ENCODE results near the gene ATP9B.

ATP9B gene

DNA sequence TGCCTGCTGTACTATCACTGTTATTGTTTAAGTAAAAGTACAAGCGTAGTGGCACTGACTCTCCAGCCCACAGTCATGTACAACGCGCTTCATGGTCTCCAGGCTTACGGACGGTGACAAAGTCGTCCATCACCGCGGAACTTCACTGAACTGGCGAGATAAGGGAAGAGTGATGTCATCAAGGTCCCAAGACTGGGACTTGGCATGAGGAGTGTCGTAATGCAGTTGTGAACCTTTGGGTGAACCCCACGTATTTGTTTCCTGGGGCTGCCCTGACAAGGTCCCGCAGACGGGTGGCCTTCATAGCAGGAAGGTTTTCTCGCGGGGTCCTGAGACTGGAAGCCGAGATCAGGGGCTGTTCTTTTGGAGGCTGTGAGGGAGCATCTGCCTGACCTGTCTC, 343.8 kb downstream of the ATP9B start:
- DNase-seq (ENCODE audit: low read depth), result no peak

DNA sequence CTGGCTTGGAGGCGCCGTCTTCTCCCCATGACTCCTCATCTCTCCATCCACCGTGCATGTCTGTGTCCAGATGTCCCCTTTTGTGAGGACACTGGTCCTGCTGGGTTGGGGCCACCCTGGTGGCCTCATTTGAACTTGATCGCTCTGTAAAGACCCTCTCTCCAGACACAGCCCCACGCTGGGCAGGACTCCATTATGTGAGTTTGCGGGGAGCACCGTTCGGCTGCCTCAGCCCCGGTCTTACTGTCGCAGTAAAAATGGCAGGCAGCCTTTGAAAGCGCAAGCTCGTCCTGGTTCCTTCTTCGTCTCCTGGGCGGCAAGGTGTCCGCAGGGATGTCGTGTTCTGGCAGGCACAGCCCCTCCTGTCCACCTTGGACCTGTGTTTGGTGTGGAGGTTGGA, 344.2 kb downstream of the ATP9B start:
- no peak for DNase-seq (ENCODE audit: low read depth)

DNA sequence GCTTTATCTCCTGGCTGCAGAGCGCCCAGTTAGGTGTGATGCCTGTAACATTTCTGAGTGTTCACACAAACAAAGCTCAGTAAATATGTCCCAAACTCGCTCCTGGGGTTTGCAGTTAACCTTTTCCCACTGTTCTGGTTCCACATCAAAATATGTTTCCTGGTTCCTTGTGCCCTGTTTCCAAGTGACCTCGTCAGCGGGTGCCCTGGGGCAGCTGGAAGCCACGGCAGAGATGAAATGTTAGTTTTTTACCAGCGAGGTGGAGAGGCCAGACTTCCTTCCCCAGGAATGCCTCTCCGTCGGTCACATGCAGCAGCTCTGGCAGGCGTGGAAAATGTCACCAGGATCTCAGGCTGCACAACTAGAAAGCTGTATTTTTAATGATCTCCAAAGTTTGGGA, 344.7 kb downstream of the ATP9B start:
- DNase-seq (ENCODE audit: low read depth), result no peak

DNA sequence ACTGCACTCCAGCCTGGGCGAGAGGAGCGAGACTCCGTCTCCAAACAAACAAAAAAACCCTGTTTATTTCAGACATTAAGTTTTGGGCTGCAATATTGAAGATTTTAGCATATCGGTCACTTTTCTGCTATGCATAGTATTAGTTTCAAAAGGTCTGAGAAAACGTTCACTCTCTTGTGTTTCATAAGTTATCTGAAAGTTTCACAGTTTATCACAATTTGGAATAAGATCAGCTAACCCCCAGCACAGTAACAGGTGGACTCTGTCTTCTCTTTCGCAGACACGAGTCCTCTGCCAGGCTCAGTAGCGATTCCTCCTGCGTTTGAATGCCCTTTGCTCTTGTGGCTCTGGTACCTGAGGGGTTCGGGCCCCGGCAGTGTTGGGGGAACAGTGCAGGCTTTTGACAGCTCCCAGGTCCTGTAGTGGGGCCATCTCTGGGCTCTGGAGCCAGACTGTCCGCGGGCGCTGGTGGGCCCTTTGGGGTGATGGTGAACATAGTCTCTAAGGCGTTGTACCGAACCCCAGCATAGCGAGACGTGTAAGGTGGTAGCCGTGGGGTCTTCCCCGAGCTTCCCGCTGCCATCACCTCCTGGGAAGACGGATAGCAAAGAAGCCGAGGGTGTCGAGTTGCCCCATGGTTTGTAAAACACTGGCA, 347.0 kb downstream of the ATP9B start:
- no peak for DNase-seq (ENCODE audit: low read depth)

DNA sequence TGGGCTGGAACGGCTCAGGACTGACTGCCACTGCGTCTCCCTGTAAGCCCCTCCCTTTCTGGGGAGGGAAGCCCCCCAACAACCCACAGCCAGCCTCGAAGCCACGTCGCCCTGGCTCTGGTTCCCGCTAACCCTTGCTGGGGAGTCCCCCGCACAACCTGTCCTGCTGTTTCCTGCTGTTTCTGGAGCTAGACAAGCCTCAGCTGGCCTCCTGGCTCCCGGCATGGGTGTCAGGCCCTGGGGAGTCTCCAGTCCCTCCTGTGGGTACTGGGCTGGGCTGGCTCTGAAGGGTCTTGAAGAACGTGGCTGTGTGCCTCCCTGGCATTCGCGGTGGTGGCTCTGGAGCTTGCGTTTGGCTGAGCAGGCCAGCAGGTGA, 347.5 kb downstream of the ATP9B start:
- DNase-seq (ENCODE audit: low read depth), result no peak

DNA sequence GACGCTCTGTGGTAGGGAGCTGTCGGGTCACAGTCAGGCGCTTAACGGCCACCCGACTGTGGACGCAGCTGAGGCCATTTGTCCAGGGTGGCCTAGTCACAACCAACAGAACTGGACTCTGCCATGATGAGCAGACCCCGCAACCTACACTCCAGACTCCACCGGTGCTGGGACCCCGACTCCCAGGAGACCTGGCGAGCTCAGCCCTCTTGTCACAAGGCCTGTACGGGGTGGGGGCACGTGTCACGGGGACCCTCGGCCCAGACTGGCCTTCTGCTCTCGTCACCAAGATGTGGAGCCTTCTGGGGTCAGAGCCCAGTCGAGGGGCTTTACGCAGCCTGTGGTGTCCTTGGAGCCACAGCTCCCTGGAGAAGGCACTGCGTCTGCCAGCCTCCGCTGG, 349.0 kb downstream of the ATP9B start:
- no peak for DNase-seq (ENCODE audit: low read depth)

DNA sequence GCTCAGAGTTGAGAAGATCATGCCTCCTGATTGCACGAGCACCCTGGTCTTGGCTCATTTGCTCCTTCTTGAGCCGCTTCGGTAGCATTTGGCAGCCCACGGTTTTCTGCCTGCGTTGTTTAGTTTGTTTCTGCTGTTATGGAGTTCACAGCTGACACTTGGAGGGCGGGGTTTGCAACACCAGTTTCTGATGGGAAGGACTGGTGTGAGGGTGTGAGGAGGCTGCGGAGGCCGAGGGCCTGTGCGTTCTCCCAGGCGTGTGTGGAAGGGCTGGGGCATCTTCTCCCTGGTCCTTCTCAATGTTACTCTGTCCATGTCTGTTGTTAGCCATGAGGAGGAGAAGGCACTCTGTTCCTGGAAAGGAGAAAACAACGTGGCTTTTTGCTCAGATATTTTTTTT, 349.4 kb downstream of the ATP9B start:
- no peak for DNase-seq (ENCODE audit: low read depth)

DNA sequence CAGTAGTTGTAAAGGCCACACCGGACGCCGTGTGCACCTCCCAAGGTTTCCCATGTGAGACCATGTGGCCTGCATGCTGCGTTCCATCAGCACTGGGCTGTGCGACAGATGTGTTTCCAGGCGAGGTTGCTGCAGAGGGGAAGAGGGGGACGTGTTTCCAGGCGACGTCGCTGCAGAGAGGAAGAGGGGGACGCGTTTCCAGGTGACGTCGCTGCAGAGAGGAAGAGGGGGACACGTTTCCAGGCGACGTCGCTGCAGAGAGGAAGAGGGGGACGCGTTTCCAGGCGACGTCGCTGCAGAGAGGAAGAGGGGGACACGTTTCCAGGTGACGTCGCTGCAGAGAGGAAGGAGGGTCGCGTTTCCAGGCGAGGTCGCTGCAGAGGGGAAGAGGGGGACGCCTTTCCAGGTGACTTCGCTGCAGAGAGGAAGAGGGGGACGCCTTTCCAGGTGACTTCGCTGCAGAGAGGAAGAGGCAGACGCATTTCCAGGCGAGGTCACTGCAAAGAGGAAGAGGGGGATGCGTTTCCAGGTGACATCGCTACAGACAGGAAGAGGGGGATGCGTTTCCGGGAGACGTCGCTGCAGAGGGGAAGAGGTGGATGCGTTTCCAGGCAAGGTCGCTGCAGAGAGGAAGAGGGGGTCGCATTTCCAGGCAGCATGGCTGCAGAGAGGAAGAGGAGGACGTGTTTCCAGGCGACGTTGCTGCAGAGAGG, 351.0 kb downstream of the ATP9B start:
- DNase-seq (ENCODE audit: low read depth), result no peak

DNA sequence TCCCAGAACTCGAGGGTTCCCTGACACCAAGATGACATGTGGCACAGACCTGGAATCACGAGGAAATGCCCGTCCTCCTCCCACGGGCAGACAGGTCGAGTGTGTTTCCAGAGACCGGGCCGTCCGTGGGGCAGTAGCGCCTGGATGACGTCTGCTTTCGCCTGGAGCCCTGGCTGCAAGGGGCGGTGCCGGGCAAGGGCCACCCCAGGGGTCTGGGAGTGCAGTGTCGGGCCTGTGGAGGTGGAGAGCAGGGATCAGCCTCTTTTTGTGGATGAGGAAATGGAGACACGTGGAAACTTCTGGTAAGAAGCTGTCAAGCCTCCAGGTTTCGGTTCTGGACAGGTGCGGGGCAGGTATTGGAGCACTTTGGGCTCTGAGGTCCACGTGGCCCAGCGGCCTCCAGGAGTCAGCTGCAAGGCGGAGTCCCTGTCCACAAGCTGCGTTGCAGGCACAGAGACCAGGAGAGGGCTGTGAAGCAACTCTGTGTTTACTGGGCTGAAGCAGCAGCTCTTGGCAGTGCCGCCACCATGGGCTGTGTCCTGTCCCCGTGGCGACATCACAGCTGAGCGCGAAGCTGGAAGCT, 352.2 kb downstream of the ATP9B start:
- DNase-seq (ENCODE audit: low read depth), result no peak

DNA sequence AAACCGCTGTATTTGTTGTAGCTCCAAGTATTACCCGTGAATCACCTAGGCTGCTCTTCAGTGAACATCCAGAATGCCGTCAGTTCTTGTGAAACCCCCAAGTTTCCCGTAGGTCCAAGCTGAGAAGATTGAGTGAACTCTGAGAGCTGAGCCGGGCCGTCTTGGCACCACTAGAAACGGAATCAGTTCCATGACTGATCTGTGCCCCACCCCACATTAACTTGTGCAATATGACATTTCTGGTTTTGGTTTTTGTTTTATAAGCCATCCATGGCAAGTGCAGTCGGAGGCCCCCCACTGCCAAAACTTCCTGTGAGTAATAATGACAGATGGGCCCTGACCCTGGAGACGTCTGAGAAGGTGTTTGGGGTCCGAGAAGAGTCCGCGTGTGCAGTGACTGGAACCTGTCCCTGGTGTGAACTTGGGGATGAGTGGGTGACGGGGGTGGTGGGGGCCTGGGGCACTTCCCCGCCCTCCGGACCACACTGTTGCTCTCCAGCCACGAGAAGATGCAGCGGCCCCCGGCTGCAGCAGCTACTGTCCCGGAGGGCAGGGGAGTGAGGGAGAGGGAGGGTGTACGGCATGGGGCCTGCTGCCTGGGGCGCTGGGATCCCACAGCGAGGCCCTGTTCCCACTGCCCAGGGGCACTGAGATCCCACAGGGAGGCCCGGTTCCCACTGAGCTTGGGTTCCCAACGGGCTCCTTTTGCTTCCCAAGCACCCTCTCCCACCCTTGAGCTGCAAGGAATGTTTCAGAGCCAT, 353.0 kb downstream of the ATP9B start:
- no peak for DNase-seq (ENCODE audit: low read depth)

DNA sequence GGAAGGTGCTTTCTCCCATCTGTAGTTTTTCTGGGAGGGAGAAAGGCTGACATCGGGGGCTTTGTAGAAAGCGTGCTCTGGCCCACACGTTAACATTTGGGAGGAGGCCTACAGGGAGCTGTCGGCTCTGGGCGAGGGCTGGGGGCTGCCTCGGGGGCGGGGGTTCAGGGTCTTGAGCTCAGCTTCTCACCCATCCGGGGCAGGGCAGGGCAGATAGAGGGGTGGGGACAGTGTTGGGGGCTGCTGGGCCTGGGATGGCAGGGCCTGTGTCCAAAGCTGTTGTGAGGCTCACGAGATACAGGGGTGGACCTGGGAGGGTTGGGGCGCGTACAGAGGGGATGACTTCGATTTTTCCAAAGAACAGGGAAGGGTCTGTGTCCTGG, 353.6 kb downstream of the ATP9B start:
- no peak for DNase-seq (ENCODE audit: low read depth)

DNA sequence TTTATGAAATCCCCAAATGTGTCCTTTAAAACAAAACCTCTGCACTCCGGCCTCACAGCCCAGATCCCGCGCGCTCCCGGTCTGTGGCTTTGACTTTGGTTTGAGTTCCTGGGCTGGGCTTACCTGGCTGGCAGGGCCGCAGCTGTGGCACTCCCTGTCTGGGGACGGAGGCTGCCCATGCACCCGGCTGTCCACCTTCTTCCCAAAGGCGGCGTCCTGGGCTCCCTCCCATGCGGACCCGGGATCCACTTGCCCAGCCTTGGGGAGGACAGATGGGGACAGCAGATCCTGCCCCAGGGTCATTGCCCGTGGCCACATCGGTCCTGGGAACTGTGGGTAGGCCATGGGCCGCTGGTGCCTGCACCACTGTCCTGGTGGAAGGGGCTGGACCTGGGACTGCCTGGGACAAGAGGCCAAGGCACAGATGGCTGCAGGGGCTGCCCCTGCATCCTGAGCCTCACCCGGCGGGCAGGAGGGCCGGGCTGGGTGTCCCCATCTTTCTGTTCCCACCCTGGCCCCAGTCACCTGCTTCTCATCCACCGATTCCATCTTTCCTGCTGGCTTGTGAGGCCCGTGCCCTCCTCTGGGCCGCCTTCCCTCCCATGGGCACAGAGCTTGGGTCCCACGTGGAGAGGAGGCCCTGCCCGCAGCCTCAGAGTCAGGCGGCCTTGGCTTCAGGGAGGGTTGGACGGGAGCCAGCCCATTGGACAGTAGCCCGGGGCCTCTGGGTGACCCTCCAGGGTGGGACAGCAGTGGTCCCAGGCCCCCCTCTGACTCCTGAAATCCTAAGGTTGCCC, 354.2 kb downstream of the ATP9B start:
- DNase-seq (ENCODE audit: low read depth), result no peak

DNA sequence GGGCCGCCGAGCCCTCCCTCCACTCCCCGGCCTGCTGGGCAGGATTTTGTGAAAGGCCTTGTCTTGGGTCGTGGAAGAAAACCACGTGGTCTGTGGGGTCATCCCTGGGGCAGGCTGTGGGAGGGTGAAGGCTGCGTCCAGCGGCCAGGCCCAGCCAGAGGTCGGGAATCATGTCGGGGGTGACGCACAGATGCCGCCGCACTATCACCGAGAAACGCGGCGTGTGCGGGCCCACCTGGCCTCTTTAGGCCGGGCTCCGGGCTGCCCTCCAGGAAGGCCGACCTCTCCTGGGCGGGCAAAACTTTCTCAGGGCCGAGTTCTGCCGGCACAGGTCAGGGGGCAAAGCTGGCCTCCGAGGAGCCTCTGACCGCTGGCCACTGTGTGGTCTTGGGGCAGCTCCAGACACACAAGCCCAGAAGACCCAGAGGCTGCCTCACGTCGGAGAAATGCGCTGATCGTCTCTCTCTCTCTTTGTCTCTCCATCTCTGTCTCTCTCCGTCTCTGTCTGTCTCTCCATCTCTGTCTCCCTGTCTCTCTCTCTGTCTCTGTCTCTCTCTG, 354.9 kb downstream of the ATP9B start:
- no peak for DNase-seq (ENCODE audit: low read depth)

DNA sequence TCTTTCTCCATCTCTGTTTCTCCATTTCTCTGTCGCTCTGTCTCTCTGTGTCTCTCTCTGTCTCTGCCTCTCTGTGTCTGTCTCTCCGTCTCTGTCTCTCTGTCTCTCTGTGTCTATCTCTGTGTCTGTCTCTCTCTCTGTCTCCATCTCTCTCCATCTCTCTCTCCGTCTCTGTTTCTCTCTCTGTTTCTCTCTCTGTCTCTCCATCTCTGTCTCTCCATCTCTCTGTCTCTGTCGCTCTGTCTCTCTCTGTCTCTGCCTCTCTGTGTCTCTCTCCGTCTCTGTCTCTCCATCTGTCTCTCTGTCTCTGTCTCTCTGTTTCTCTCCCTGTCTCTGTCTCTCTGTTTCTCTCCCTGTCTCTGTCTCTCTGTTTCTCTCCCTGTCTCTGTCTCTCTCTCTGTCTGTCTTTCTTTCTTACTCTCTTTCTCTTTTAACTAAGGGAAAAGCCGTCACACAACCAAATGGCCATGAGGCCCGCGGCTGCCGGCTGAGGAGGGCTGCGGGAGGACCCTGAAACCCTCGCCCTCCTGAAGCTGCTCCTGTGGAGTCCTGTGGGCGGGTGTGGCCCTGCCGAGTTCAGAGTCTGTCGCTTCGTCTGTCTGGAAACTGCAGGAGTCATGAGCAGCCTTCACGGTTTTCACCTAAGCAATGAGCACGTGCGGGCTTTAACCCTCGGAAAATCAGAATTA, 355.8 kb downstream of the ATP9B start:
- DNase-seq (ENCODE audit: low read depth), result no peak

DNA sequence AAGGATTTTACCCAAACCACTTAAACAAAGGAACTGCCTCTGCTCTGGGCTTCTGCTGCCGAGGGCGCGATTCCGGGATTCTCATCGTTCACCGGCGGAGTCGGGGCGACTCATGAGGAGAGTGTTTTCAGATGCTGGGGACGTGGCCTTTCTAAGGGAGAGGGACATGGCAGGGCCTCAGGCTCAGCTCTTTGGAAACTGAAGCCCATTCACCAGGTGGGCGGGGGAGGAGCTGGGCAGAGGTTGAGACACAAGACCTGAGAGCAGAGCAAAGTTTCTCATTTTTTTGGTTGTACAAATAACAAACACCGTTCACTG, 356.3 kb downstream of the ATP9B start:
- no peak for DNase-seq (ENCODE audit: low read depth)

DNA sequence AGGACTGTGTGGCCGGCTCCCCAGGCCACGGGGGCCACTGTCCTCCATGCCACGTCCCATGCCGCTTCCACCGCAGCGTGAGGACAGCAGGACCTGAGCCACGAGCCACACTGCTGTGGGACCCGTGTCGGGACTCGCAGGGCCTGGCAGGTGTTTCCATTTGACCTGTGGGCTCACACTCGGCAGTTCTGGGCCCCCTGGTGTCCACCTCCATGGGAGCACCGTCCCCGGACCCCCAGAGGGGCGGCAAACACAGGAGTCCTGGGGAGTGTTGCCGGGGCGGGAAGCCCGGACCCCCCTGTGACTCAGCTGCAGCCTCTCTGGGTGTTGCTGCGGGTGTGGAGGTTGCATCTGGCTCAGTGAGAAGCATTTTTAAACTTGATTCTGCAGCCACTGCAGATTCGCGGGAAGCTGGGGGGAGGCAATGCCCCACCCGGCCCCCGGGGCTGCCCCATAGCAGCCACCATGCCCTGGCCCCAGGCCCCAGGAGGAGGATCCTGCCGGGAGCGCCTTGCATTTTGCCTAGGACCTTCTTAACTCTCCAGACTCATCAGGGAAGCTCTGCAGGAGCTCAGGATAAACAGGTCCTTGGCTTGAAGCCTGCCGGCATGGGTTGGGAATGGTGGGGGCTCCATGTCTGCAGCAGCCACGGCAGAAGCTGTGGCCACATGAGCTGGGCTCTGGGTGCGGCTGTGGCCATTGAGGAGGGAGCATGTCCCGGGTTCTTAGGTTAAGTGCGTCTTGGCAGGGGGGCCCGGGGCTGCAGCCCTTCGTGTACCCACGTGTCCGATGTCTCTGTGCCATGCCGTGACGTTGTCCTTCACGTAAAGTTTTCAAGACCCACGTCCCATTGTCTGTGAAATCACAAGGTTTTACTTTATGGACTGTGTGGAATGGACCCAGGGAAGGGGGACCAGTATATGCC, 357.4 kb downstream of the ATP9B start:
- no peak for DNase-seq (ENCODE audit: low read depth)

DNA sequence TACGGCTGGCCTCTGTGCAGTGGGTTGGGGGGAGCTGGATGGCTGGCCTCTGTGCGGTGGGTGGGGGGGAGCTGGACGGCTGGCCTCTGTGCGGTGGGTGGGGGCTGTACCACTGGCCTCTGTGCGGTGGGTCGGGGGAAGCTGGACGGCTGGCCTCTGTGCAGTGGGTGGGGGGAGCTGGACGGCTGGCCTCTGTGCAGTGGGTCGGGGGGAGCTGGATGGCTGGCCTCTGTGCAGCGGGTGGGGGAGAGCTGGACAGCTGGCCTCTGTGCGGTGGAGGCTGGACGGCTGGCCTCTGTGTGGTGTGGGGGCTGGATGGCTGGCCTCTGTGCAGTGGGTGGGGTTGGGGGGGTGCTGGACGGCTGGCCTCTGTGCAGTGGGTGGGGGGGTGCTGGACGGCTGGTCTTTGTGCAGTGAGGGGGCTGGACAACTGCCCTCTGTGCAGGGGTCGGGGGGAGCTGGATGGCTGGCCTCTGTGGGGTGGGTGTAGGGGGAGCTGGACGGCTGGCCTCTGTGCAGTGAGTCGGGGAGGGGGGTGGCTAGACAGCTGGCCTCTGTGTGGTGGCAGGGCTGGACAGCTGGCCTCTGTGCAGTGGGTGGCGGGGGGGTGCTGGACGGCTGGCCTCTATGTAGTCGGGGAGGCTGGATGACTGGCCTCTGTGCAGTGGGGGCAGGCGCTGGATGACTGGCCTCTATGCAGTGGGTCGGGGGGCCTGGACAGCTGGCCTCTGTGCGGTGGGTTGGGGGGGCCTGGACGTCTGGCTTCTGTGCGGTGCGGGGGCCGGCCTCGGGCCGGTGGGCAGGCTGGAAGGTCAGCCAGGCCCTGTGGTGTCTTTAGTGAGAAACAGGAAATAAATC, 358.4 kb downstream of the ATP9B start:
- no peak for DNase-seq (ENCODE audit: low read depth)
